ENCODE measurements around the gene DNAJC15. TPM values are rescaled to one million over a fixed set of nuclear protein-coding genes. Genes with fewer than 3 reads are reported as not detected.
"Not testable (repeated sequence)": the region's sequence is repeated elsewhere in the genome, so short reads cannot be mapped to it uniquely, and the experiment has no call there.

Gene DNAJC15
- total RNA-seq, 2 donors from 2014 or later, result 1.4 to 8.2 TPM

DNA sequence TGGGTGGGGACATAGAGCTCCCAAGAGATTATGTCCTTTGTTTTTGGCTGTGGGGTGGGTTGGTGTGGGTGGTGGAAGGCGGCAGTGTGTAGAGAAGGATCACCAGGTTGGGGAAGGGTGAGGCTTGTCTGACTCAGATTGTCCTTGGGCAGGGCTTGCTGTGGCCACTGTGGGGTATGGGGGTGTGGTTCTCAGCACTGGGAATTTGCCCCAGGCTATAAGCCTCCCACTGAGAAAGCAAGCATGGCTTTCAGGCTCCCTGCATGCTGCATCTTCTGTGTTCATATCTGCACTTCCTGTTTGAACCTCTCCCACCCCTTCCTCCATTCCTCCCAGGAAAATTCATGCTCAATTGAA is 34.9 kb downstream of the DNAJC15 start:
- TF ChIP-seq POLR2AphosphoS5 (IDR thresholded peaks at IDR 0.05) (no peak), POLR2A (IDR thresholded peaks at IDR 0.05) (no peak)
- TF ChIP-seq, protein P1, sequence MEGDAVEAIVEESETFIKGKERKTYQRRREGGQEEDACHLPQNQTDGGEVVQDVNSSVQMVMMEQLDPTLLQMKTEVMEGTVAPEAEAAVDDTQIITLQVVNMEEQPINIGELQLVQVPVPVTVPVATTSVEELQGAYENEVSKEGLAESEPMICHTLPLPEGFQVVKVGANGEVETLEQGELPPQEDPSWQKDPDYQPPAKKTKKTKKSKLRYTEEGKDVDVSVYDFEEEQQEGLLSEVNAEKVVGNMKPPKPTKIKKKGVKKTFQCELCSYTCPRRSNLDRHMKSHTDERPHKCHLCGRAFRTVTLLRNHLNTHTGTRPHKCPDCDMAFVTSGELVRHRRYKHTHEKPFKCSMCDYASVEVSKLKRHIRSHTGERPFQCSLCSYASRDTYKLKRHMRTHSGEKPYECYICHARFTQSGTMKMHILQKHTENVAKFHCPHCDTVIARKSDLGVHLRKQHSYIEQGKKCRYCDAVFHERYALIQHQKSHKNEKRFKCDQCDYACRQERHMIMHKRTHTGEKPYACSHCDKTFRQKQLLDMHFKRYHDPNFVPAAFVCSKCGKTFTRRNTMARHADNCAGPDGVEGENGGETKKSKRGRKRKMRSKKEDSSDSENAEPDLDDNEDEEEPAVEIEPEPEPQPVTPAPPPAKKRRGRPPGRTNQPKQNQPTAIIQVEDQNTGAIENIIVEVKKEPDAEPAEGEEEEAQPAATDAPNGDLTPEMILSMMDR (IDR thresholded peaks at IDR 0.05), result no peak
- H3K27ac ChIP-seq, result no peak overlapping the region
- WGBS, result 80% methylated on average over 1 of the region's 1 CpG
- no peaks in the 10 kb centered on the region for H3K9me3 ChIP-seq
- no peaks in the 10 kb centered on the region for H3K36me3 ChIP-seq
- H3K4me3 ChIP-seq, result no peak overlapping the region
- H3K27me3 ChIP-seq (replicated peaks; ENCODE audit: insufficient read depth), result no peaks in the 10 kb centered on the region
- no peak for DNase-seq (ENCODE audit: low spot score)
- intact Hi-C loops (cut with DNase I), result no loop called here
- no peaks in the 10 kb centered on the region for H3K4me1 ChIP-seq (replicated peaks)

DNA sequence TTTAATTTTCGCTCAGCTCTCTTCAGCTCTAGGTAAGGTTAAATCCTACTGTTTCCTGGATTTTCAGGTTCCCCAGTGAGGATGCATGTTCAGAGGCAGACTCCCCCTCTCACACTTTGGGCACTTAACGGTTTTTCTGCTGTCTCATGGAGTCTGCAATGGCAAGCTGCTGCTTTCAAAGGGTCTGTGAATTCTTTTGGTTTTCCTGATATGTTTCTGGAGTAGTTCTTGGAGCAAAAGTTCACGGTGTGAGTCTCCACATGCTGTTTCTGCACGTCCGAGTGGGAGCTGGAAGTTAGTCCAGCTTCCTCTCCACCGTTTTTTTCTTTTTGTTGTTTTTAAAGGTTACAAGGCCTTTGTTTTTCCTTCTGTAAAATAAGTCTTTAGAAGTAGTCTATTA is 35.4 kb downstream of the DNAJC15 start:
- H3K36me3 ChIP-seq, result no peaks in the 10 kb centered on the region
- intact Hi-C loops (cut with DNase I), result no loop called here

DNA sequence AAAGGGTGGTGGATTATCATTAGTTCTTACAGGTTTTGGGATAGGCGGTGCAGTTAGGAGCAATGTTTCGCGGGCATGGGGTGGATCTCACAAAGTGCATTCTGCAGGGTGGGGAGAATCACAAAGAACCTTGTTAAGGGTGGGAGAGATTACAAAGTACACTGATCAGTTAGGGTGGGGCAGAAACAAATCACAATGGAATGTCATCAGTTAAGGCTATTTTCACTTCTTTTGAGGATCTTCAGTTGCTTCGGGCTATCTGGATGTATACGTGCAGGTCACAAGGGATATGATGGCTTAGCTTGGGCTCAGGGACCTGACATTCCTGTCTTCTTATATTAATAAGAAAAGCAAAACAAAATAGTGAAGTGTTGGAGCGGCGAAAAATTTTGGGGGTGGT is 36.4 kb downstream of the DNAJC15 start:
- H3K36me3 ChIP-seq; intact Hi-C loops (cut with DNase I); H3K9me3 ChIP-seq; H3K4me3 ChIP-seq; H3K4me1 ChIP-seq (replicated peaks); H3K27me3 ChIP-seq (replicated peaks; ENCODE audit: insufficient read depth); H3K27ac ChIP-seq; DNase-seq (ENCODE audit: low spot score): not testable (repeated sequence)
- WGBS, result 97% methylated on average over 7 of the region's 7 CpGs

More for the DNA sequence above, 35.4 kb downstream of the DNAJC15 start:
- Histone ChIP-seq H3K4me1 (replicated peaks) (no peaks in the 10 kb centered on the region), H3K9me3 (no peaks in the 10 kb centered on the region), H3K27ac (no peak overlapping the region), H3K27me3 (replicated peaks; ENCODE audit: insufficient read depth) (no peaks in the 10 kb centered on the region), H3K4me3 (no peak overlapping the region)
- TF ChIP-seq POLR2AphosphoS5 (IDR thresholded peaks at IDR 0.05) (no peak), POLR2A (IDR thresholded peaks at IDR 0.05) (no peak)
- TF ChIP-seq, protein P1 (IDR thresholded peaks at IDR 0.05), result no peak
- WGBS, result 74% methylated on average over 6 of the region's 6 CpGs
- DNase-seq (ENCODE audit: low spot score), result no peak

DNA sequence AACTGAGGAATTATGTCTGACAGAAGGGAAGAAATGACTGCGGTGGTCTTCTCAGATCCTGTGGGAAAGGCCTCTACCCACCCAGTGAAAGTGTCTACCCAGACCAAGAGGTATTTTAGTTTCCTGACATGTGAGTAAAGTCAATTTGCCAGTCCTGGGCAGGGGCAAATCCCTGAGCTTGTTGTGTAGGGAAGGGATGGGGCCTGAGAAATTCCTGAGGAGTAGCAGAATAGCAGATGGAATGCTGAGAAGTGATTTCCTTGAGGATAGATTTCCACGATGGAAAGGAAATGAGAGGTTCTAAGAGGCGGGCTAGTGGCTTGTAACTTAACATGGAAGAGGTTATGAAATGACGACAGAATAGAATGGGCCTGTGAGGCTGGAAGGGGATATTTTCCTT is 37.4 kb downstream of the DNAJC15 start:
- WGBS, result 90% methylated on average over 4 of the region's 4 CpGs
- H3K27me3 ChIP-seq (replicated peaks; ENCODE audit: insufficient read depth); H3K27ac ChIP-seq; DNase-seq (ENCODE audit: low spot score); intact Hi-C loops (cut with DNase I); H3K36me3 ChIP-seq; H3K4me1 ChIP-seq (replicated peaks); H3K4me3 ChIP-seq; H3K9me3 ChIP-seq: not testable (repeated sequence)

DNA sequence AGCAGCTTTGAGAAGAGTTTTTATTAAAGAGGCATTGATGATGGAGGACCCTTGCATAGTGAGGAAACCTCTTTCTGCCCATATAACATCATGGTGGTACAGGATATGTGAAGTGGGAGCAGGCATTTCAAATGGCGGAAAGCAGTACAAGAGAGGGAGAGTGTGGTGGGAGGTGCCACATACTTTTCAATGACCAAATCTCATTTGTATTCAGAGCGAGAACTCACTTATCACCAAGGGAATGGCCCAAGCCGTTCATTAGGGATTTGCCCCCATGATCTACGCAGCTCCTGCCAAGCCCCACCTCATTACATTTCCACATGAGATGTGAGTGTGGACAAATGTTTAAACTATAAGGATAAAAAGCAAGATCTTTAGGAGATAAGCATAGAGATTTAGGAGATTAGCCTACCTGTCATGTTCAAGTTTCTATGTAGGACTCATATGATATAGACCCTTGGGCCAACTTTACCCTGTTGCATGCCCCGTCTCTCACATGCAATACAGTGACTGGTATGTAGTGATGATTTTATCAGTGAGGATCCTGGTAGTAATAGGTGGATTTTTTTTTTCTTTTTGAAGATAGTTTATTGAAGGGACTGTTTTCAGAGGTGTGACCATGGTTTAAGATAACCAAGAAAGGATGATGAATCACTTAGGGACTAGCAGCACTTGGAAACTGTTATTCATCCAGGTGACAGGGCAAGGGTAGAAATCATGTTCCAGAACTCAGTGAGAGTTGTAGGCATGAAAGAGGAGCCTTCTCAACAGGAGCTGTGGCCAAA is 38.3 kb downstream of the DNAJC15 start:
- Histone ChIP-seq H3K9me3 (no peaks in the 10 kb centered on the region), H3K27me3 (replicated peaks; ENCODE audit: insufficient read depth) (no peaks in the 10 kb centered on the region), H3K27ac (no peak overlapping the region), H3K4me1 (replicated peaks) (no peaks in the 10 kb centered on the region), H3K36me3 (no peaks in the 10 kb centered on the region), H3K4me3 (no peak overlapping the region)
- no peak for TF ChIP-seq POLR2A (IDR thresholded peaks at IDR 0.05)
- TF ChIP-seq POLR2AphosphoS5 (IDR thresholded peaks at IDR 0.05), result no peak
- WGBS, result 95% methylated on average over 5 of the region's 5 CpGs
- no peak for DNase-seq (ENCODE audit: low spot score)
- intact Hi-C loops (cut with DNase I), result no loop called here

DNA sequence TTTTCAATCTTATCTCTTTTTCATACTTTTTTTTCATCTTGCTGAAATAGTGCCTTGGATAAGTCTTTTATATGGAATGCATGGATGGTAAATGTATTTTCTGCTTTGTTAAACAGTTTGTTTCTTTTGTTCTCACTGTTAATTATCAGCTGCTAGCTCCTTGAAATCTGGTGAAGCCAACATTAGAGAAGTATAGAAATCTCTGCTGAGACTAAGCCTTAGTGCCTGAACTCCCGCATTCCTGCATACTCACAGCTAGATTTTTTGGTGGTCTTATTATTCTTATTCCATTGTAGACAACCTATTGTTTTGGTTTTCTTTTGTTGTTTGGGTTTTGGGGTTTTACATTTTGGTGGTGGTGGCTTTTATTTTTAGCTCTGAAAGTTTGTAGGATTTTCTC is 48.4 kb downstream of the DNAJC15 start:
- H3K4me3 ChIP-seq, result no peak overlapping the region
- no peak for TF ChIP-seq POLR2AphosphoS5 (IDR thresholded peaks at IDR 0.05)
- TF ChIP-seq, protein P1 (IDR thresholded peaks at IDR 0.05), result no peak

More for the DNA sequence above, 48.4 kb downstream of the DNAJC15 start:
- Histone ChIP-seq H3K36me3 (no peaks in the 10 kb centered on the region), H3K27ac (no peak overlapping the region), H3K4me1 (replicated peaks) (no peaks in the 10 kb centered on the region), H3K9me3 (no peaks in the 10 kb centered on the region), H3K27me3 (replicated peaks; ENCODE audit: insufficient read depth) (no peaks in the 10 kb centered on the region)
- WGBS, result 93% methylated on average over 1 of the region's 1 CpG
- intact Hi-C loops (cut with DNase I), result no loop called here
- no peak for DNase-seq (ENCODE audit: low spot score)
